Measurements from ENCODE around the gene TCP1.
"Not testable (repeated sequence)": the region's sequence is repeated elsewhere in the genome, so short reads cannot be mapped to it uniquely, and the experiment has no call there.

TCP1 gene

DNA sequence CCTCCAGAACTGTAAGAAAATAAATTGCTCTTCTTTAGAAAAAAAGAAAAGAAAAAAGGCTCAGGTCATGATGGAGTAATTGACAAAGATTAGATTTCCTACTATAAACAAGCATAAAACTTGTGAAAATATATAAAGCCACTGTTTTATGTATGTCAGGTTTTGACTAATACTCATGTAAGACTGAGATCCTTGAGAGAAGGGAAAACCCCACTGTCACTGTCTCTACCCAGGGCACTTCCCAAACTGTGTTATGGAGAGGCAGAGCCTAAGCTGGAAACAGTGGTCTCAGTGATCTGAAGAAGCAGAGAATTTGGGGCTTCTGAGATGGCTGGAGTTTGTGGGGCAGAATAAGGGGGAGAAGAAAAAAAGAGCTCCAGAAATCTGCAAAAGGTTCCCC, 19.9 kb downstream of the TCP1 start:
- FAIRE-seq = no peak

DNA sequence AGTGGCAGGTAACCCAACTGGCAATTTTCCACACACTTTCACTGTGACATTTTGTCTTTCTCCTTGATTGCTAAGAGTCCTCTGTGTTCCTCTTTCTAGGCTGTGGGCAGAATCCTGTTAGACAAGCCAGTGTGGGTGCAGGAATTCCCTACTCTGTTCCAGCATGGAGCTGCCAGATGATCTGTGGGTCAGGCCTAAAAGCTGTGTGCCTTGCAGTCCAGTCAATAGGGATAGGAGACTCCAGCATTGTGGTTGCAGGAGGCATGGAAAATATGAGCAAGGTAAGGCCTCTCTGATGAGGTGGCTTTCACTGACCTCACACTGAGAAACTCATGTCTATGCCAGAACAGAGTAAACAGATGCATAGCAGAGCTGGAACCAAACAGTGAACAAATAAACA, 22.5 kb downstream of the TCP1 start:
- FAIRE-seq = no peak

DNA sequence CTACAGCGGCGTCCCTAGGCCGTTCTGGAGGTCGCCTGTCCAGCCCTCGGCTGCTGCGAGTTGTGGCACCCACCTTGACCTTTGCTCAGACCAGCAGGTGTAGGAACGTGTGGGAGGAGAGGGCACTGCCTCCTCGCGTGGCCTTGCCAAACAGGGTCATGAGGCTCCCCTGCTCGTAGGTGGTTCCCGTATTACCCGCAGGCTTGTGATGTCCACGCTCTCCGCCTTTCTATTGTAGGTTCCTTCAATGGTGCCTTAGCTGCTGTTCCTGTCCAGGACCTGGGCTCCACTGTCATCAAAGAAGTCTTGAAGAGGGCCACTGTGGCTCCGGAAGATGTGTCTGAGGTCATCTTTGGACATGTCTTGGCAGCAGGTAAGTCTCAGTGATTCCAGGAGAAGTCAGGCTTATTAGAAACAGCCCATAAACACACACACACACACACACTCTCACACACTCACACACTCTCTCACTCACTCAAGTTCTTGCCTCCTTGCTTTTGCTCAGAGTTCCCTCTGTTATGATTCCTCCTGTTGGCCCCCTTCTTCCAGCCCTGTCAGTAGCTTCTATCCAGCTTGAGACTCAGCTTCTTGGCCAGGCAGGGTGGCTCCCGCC, 26.6 kb downstream of the TCP1 start:
- FAIRE-seq = no peak

DNA sequence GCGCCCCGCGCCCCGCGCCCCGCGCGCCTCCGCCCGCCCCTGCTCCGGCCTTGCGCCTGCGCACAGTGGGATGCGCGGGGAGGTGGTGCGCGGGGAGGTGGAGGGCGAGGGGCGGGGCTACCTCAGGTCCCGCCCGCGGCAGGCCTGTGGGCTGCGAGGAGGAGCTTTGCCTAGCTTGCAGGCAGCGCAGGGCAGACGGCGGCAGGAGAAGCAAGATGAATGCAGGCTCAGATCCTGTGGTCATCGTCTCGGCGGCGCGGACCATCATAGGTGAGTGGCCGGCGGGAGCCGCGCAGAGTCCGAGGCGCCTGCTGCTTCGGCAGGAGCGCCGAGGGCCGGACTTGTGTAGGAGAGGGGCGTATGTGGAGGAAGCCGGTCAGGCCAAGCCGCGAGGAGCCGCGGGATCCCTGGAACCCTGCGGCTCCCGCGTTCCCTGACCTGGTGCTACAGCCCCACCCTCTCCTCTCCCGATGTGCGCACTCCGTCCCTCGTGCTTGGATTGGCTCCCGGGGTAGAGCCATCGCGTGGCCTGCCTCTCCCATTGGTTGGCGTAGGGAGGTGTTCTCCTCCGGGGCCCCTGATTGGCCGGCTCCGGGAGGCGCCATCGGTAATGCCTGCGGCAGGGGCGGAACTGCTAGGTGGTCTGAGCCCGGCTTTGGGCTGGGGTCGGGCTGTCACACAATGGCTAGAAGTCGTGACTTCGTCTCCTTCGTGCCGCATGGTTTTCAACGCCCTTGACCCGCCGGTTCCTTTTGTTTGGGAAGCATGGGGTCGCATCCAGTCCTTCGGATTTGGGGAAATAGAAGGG, 27.3 kb downstream of the TCP1 start, which contains the start of gene ACAT2:
TSS of gene ACAT2 (plus strand) at position 173 of the 808 bp plus-strand sequence. CDS start at position 216, 43 bp downstream.
- no peak for FAIRE-seq

DNA sequence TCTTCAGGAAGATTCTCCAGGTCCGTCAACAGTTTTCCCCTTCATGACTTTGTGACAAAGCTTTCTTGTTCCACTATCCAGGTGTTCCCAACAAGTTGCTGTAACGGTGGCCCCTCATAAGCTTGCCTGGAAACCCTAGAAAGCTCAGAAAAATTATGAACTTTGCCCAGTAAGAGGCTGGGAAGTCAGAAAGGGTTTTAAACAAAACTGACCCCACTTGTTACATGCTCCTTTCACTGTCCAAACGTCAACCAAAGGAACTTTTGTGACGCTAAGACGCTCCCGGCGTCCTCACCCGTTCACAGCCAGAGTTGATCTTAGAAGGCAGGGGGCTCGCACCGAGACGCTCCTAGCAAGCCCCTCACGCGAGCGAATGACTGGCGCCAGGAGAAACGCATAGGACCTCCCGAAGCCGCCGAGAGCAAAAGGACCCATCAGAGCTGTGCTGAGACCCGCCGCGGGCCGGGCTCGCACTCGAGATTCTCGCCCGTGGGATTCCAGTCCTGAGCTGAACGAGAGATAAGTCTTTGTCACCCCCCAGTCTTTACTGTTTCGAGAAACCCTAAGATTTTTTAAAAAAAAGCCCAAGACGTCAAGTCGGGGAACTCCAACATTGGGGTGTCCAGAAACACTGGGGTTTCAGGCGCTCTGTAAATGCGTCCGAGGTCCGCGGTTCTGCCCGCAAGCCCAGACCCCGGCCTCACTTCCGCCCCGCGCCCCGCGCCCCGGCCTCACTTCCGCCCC, 28.1 kb downstream of the TCP1 start:
- FAIRE-seq = no peak

DNA sequence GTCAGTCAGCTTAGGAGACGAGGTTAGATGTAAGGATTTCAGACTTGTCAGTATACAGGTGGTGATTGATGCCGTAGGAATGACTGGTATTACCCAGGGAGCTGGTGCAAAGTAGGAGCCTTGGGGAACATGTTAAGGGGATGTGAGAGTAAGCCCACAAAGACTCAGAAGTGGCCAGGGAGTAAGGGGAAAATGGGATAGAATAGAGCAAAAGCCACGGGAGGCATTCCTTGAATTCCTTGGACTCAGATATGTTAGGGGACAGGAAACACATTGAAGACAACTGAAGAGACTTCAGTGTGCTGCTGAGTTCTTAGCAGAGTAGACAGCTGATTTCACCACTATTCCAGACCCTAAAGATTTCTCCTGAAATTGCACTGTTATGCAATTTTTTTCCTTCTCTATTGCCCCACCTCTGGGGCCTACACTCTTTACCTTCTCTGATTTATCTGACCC, 28.8 kb downstream of the TCP1 start:
- FAIRE-seq = no peak

DNA sequence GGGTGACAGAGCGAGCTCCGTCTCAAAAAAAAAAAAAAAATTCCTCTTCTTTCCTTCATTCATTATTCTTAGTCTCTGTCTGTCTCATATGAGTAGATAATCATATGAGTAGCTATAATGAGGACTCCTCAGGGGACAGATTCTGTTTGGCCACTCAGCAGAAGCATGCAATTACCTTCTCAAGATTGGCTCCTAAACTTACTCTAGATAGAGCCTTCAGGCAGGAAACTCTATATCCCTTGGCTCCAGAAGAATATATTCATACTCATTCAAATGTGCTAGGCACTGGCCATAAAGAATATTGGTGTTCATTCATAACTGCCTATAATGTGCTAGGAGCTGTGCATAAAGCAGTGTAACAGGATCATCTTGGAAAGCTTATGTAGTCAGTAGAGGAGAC, 29.8 kb downstream of the TCP1 start:
- no peak for FAIRE-seq

DNA sequence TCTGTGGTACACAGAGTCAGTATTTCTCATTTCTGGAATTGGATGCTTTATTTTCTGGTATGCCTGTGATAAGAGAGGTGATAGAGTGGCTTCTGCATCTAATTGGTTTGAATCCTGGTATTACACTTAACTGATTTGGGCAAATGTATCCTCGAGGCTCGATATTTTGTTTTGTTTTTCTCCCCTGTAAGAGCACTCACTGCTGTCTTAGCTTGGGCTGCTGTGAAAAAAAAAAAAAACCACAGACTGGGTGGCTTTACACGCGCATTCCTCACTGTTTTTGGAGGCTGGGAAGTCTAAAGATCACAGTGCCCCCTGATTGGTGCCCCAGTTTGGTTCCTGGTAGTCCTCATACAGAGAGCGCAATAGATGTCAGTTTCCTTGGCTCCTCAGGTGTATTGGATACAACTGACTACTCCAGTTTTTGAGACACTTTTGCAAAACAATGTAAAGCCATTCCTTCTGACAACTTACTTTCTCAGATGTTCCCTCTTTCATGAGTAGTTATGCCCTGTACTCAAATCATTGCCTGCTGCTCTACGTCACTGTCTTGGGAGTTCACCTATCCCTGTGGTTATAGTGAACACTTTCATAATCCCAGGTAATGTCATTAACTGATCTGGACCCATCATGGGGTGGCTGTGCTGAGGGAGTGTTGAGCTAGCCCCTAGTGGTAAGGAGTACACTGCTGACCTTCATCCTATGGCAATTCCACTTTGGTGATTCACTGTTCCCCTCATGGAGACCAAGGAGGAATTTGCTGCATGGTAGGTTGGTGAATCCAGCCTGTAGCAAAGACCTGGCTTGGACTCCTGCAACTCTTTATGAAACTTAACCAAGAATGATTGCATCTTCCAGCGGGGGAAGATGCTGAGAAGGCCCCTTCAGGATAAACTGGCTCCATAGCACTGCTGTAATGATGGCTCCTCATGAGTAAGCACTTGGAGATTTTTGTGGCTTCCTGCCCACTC, 31.1 kb downstream of the TCP1 start:
- no peak for FAIRE-seq

DNA sequence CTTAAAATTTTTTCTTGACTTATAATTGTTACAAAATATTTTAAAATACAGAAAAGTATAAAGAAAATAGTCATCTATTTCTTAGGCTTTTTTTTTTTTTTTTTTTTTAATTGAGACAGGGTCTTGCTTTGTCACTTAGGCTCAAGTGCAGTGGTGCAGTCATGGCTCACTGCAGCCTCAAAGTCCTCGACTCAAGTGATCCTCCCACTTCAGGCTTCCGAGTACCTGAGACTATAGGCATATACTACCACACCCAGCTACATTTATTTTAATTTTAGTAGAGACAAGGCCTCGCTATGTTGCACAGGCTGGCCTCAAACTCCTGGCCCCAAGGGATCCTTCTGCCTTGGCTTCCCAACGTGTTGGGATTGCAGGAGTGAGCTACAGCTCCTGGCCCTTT, 32.9 kb downstream of the TCP1 start:
- no peak for FAIRE-seq

DNA sequence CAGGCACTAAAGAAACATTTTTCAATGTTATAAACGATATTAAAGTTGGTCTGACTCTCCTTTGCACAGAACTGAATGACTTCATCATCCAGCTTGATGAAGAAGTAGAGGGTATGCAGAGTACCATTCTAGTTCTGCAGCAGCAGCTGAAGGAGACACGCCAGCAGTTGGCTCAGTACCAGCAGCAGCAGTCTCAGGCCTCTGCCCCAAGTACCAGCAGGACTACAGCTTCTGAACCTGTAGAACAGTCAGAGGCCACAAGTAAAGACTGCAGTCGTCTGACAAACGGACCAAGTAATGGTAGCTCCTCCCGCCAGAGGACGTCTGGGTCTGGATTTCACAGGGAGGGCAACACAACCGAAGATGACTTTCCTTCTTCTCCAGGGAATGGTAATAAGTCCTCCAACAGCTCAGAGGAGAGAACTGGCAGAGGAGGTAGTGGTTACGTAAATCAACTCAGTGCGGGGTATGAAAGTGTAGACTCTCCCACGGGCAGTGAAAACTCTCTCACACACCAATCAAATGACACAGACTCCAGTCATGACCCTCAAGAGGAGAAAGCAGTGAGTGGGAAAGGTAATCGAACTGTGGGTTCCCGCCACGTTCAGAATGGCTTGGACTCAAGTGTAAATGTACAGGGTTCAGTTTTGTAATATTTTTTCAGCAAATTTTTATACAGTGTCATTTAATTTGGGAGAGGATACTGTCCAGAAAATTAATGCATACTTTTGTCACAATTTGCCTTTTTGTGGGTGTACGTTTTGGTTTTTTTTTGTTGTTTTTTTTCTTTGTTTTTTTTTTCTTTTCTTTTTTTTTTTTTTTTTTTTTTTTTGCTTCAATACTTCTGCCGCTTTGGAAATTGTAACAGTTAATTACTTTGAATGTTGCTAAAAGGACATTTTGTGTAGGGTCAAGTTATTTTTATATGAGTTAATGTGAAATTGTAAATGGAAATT, 34.2 kb downstream of the TCP1 start:
- FAIRE-seq = no peak

DNA sequence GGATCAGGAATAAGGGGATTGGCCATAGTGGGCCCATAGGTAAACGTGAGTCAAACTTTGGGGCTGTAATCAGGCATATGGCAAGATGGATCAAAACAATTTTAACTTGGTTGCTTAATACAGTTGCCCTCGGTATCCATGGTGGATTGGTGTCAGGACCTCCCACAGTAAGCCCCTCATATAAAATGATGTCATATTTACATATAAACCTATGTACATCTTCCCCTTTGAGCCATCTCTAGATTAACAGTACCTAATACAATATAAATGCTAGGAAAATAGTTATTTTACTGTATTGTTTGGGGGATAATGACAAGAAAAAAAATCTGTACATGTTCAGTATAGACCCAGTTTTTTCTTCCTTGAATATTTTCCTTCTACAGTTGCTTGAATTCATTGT, 35.0 kb downstream of the TCP1 start:
- no peak for FAIRE-seq

DNA sequence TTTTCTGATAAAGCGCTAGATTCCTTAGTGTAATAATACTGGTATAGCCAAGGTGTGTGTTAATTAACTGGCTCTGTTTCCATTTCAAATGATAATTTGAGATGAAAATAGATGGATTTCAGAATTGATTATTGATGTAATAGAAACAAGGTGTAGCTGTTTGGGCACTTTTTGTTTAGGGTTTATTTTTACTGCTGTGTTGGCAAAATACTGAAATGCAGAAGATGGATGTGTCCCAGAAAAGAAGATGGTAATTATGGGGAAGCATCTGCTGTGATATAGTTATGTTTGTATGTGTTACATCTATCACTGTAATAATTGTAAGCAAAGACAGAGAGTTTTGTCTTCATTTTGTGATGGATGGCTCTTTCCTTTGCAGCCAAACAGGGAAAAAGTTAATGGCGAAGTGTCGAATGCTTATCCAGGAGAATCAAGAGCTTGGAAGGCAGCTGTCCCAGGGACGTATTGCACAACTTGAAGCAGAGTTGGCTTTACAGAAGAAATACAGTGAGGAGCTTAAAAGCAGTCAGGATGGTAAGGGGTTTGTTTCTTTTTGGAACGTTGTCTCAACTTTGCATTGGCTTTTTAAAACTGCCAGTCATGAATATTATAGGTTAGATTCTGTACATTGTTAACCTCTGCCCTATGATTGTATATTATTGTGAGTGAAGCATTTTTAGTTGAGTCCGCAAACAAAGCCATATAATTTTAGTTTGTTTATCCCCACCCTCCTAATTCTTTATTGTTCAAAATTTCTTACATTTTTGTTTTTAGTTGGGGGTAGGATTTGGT, 36.1 kb downstream of the TCP1 start:
- no peak for FAIRE-seq

DNA sequence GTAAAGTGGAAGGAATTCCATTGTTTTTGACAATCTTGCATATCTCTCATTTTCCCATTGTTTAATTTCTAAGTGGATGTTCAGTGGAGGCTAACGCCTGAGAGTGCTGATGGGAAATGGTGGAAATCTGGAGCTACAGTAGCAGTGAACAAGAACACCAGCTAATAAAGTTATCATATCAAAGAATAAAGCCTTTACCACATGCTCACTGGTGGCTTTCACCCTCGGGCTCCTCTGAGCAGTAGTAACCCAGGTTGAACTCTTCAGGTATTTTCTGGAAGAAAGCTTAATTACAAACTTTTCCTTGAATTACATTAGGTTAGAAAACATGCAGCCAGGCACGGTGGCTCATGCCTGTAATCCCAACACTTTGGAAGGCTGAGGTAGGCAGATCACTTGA, 38.0 kb downstream of the TCP1 start:
- FAIRE-seq = no peak

DNA sequence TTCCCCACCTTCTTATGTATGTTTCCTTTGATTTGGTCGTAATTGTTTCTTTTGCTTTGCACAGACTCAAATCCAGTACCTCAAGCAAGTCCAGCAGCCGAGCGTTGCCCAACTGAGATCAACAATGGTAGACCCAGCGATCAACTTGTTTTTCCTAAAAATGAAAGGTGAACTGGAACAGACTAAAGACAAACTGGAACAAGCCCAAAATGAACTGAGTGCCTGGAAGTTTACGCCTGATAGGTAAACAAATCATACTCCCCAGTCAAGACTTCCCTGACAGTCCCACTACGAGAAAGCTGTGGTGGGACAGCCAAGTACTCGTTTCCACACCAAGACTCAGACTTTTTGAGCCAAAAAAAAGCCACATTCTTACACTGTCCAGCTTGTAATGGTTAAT, 41.3 kb downstream of the TCP1 start:
- FAIRE-seq = not testable (repeated sequence)

DNA sequence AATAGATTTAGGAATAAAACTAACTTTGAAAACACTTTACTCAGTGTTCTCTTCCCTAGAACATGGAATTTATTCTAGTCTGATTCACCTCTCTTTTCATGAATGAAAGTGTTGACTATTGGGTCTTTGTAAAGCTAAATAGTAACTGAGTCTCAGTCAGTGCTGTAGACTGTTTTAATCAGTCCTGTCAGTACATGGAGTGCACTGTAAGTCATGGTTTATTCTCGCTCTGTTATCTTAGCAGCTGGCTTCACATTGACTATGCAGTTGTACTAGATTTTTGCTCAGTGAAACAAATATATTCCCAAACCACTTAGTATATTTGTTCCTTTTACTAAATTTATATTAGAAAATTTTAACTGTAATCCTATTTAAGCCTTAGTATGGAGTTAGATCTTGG, 42.6 kb downstream of the TCP1 start:
- no peak for FAIRE-seq

DNA sequence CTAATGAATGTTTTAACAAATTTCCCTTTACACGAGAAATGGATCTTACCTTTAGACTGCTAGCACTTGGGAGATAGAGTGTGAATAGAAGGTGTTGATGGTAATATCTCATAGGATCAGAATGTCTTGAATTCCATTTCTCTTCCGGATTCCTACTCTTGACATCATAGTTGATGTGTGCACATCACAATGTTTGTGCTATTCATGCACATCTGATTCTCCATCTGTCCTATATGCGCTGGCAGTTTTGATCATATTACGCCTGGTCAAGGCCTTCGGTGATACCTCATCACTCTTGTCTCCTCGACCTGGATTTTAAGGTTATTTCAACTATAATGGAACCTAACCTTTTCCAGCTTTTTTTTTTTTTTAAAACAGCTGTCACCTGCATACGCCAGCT, 44.3 kb downstream of the TCP1 start:
- no peak for FAIRE-seq

DNA sequence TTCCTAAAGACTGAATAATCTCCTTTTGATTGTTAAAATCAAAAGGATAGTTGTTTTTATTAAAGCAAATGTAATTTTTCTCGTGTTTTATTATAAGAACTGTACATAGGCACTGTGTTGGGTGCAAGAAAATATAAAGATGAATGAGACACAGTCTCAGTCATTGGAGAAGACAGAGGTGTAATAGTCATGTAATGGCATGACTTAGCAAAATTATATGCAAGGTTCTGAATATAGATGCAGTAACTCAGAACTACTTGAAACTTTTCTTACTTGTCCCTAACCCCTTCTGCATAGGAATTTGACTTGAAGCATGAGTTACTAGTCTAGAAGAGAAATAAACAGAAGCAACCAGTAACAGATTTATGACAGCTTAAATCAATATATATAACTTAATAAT, 47.2 kb downstream of the TCP1 start:
- FAIRE-seq = no peak

DNA sequence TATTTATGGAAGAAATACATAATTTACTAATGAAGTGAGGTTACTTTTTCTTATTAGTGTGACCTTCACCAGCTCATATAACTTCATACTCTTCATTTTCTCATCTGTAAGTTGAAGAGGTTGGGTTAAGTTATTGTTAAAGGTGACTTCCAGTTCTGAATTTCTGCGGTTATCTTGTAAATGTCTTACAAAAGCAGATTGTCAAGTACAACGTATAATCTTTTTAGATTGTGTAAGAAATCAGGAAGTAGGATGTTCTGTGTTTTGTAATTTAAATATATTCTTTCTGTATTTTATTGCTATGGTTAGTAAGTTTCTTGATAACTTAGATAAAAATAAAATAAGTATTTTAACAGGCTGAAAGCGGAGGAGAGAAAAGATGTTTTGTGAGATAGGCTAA, 50.1 kb downstream of the TCP1 start:
- no peak for FAIRE-seq

DNA sequence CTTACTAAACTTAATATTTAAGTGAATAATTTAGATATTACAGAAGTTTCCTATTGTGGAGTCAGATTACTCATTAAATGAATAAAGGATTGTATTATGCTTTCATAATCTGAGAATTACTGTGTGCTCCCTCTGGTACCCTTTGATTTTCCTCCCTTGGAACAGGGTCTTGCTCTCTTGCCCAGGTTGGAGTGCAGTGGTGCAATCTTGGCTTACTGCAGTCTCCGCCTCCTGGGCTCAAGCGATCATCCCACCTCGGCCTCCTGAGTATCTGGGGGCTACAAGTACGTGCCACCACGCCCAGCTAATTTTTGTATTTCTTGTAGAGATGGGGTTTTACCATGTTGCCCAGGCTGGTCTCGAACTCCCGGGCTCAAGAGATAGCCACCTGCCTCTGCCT, 52.5 kb downstream of the TCP1 start:
- no peak for FAIRE-seq

DNA sequence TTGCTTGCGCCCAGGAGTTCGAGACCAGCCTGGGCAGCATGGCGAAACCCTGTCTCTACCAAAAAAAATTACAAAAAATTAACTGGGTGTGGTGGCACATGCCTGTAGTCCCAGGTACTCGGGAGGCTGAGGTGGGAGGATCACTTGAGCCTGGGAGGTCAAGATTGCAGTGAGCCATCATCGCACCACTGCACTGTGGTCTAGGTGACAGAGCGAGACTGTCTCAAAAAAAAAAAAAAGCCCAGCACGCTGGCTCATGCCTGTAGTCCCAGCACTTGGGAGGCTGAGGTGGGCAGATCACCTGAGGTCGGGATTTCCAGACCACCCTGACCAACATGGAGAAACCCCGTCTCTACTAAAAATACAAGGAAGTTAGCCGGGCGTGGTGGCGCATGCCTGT, 56.0 kb downstream of the TCP1 start:
- FAIRE-seq = not testable (repeated sequence)
